Loucy (cell line): ENCODE measurements around the gene ZNRF1.

Experiments
- EZH2phosphoT487 ChIP-seq: fragments of 200-600 bp; IDR thresholded peaks from 2 replicates; pipeline ENCODE4 v1.6.1; 2018; ENCODE audit warnings: antibody characterized with exemption, mild to moderate bottlenecking, moderate library complexity, borderline replicate concordance
- TF ChIP-seq, protein P1 (sequence below): fragments of 200-600 bp; sonication (generic); conservative IDR thresholded peaks from 2 replicates; pipeline ENCODE4 v1.5.1; 2014; ENCODE audit warnings: mild to moderate bottlenecking, antibody characterized with exemption, low read length

DNA sequence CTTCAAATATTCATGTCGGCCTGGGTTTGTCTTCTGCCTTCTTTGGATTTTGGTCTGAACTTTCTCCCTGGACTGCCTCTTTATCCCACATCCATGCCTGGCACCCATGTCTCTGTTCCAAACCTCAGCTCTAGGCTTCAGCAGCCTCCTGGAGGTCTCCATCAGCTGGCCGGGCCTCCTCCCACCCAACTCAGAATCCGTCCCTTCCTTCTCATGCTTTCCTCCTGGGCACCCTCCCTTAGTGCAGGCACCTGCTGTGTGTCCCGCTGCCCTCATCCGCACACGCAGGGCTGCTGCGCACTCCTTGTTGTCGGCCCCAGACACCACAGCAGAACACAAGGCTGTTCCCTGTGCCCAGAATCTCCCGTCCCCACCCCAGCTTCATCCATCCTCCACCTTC lies 103.8 kb downstream of the ZNRF1 start:
- TF ChIP-seq, protein P1, sequence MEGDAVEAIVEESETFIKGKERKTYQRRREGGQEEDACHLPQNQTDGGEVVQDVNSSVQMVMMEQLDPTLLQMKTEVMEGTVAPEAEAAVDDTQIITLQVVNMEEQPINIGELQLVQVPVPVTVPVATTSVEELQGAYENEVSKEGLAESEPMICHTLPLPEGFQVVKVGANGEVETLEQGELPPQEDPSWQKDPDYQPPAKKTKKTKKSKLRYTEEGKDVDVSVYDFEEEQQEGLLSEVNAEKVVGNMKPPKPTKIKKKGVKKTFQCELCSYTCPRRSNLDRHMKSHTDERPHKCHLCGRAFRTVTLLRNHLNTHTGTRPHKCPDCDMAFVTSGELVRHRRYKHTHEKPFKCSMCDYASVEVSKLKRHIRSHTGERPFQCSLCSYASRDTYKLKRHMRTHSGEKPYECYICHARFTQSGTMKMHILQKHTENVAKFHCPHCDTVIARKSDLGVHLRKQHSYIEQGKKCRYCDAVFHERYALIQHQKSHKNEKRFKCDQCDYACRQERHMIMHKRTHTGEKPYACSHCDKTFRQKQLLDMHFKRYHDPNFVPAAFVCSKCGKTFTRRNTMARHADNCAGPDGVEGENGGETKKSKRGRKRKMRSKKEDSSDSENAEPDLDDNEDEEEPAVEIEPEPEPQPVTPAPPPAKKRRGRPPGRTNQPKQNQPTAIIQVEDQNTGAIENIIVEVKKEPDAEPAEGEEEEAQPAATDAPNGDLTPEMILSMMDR = no peak
- TF ChIP-seq EZH2phosphoT487 = no peak
